Measurements from ENCODE around the gene DPPA4.
"Not testable (repeated sequence)": the region's sequence is repeated elsewhere in the genome, so short reads cannot be mapped to it uniquely, and the experiment has no call there.

DPPA4 gene

DNA sequence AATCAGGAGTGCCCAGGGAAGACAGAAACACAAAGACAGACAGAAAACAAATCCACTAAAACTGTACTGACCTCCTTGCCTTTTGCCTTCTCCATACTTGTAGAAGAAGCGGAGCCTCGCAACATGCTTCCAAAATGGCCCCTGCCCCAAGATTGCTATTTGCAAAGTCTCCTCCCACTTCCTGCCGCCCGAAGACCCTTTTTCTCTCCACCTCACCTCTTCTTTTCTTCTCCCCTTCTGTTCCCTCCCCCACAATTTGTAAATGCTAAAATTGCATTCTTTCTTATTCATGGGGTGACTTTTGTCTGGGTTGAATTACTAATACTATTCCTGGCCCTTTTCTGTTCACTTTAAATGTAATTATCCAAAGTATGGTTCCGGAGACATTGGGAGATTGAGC is at the start of gene DPPA4:
TSS of gene DPPA4 (minus strand) at position 154 of the 400 bp plus-strand sequence. CDS start at position 125, 29 bp downstream.
- no peak for DNase-seq

- no peak for DNase-seq
Observed at GRCh38 chr3:109385442-109386318, 48.3 kb upstream of the DPPA4 start.

DNA sequence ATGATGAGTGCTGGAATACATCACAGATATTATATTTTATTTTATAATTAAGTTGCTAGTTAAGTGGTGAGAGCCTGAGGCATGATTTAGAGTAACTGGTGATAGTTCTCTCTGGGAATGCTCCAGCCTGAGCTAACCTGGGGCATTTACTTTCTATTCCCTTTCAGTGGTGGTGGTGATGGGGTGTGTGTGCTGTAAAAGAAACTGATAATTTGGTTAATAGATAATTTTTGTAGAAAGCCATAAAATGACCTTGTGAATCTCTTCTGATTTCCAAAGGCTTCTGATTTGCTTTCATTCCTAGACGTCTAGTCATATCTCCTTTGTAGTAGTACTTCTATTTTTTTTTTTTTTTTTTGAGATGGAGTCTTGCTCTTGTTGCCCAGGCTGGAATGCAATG is 46.8 kb upstream of the DPPA4 start:
- no peak for DNase-seq

DNA sequence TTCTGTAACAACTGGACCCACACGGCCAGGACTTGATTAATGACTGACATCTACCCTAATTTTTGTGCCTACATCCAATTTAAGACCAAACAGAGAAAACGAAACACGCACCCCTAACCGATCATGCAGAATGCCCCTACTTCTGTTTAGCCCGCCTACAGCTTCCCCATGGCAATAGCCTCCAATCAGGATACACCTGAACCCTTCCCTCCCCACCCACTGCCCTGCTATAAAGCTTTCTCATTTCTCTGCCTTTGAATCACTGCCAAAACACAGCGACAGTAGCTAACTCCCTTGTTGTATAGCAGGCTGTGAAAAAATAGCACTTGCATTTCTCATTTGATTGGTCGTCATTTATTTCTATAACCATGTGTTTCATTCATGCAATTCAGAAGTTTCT is 45.2 kb upstream of the DPPA4 start:
- DNase-seq, result no peak

DNA sequence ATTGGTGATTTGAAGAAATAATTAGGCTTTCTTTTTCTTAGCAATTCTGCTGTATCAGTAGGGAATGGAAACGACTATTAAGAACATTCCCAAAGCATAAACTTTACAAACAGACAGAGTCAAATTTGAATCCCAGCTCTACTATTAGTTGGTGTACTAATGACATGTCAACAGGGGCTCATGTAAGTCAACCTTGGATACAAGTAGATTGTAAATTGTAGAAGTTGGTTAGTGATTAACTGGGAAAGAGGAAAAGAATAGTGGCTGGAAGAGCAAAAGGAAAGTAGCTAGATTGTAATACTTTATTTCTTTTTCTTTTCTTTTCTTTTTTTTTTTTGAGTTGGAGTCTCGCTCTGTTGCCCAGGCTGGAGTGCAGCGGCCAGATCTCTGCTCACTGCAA is 38.6 kb upstream of the DPPA4 start:
- no peak for DNase-seq

GRCh38 chr3:109374434-109374833 is 37.1 kb upstream of the DPPA4 start:
- DNase-seq, result not testable (repeated sequence)

GRCh38 chr3:109373933-109374332 is 36.6 kb upstream of the DPPA4 start:
- no peak for DNase-seq

GRCh38 chr3:109372639-109373038 is 35.3 kb upstream of the DPPA4 start:
- DNase-seq, result peak in 1 of 2 experiments; percentile 29

- peak in 1 of 2 experiments; percentile 43 for DNase-seq
Observed at GRCh38 chr3:109369510-109369909, 32.2 kb upstream of the DPPA4 start.

- no peak for DNase-seq
Observed at GRCh38 chr3:109364088-109364487, 26.7 kb upstream of the DPPA4 start.

DNA sequence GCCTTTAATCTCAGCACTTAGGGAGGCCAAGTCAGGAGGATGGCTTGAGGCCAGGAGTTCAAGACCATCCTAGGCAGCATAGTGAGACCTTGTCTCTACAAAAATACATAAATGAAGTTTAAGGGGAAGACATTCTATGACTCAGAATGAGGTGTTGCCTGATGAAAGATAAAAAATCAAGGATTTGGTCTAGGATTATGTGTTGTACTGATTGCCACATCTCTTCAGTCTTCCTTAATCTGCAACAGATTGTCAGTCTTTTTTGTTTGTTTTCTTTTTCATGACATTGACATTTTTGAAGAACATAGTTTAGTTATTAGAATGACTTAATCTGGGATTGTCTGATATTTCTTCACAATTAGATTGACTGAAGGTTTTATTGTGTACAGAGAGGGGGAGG is 26.3 kb upstream of the DPPA4 start:
- DNase-seq, result no peak

GRCh38 chr3:109362823-109363222 is 25.5 kb upstream of the DPPA4 start:
- DNase-seq, result no peak

- DNase-seq, result not testable (repeated sequence)
Observed at GRCh38 chr3:109358809-109359208, 21.5 kb upstream of the DPPA4 start.

GRCh38 chr3:109356442-109357155 is 19.3 kb upstream of the DPPA4 start:
- DNase-seq, result no peak

- DNase-seq, result no peak
Observed at GRCh38 chr3:109355625-109356441, 18.5 kb upstream of the DPPA4 start.

DNA sequence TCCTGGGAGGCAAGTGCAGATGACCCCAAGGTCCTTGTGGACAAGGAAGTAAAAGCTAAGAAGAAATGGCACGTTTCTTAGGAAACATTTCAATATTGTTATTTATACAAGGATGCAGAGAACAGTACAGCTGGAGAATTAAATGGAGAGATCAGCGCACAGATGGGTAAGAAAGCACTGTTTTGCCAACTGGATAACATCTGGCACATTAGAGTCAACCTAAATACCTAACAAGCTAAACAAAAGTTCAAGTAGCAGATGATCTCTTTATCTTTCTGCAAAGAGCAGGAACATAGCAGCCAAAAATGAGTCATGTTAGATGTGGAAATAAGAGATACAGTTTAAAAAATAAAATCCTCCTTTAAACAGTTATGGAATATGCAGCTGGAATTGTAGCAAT is 15.7 kb upstream of the DPPA4 start:
- DNase-seq, result peak; percentile 44 to 84

DNA sequence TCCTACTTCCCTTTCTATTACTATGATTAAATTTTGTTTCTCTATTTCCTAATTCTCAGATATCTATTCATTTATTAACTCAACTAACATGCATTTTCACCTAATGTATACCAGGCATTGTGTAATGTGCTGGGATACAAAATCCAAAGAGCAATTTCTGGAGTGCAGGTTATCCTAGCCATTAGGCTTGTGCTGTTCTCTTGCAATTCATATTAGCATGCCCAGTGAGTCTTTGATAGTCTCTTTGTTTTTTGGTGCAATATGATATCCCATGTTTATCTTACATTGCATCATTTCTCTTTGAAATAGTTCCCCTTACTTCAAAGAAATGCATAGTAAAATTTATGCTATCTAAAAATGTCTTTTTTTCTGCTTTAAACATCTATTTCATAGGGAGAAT is 13.9 kb upstream of the DPPA4 start:
- DNase-seq, result no peak

GRCh38 chr3:109346770-109347295 is 9.5 kb upstream of the DPPA4 start:
- no peak for DNase-seq

DNA sequence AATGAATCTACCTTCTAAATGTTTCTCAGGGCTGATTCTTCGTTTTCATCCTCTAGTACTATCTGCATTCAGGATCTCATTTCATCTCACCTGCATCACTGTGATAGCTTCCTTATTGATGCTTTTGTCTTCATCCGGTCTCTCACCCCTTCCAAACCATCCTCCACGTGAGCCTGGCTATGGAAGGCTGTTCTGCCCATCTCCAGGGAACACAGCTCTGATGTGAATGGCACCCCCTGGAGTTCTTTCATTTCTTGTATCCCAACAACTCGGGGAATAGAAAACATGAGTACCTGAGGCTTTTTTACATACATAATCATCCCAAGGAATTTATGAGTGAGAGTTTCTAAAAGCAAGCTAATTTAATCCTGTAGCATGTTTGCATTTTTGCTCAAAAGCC is 8.8 kb upstream of the DPPA4 start:
- DNase-seq, result no peak

DNA sequence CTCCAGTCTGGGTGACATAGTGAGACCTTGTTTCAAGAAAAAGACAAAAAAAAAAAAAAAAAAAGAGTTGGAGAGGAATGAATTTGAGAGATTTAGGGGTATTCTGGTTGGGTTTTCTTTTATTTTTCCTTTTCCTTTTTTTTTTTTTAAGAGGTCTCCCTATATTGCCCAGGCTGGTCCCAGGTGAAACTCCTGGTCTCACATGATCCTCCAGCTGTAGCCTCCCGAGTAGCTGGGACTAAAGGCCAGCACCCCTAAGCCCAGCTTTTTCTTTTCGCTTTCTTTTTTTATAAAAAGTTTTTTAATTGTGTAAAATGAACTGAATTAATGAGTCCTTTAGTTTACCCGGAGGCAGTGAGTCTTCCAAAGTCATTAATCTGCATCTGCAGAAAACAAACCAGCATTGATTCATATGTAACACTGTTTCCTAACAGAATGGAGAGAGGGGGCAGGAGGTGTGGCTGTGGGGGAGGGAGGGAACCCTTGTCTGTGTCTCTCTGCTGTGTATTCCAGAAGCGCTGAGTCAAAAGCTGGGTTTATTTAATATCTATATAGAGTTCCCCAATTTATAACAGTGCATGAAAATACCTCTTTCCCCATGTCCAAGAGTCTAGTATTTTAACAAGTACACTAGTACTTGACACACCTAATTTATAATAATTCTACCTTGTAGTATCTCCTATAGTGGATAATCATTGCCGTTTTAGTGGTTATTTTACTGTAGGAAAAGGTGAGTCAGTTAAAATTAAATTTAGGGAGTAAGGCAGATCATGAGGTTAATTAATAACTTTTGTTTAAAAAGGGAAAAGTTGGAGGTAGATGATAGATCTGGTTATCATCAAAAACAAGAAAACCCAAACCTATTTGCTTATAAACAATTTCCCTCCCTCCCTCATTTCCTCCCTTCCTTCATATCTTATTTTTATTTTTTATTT is 2.6 kb upstream of the DPPA4 start:
- DNase-seq, result no peak

DNA sequence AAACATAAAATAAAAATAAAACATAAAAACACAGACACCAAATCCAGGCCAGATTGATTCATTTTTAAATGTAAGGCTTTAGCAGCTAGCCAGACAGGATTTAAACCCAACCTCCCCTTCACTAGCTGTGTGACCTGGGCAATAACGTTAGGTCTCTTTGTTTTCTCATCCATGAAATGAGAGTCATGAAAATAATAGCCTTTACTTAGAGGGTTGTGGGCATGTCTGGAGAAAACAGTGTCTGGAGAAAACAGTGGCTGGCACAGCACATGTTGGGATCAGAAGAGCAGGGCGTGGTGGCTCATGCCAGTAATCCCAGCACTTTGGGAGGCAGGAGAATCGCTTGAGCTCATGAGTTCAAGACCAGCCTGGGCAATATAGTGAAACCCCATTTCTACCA is 1.9 kb upstream of the DPPA4 start:
- no peak for DNase-seq

DNA sequence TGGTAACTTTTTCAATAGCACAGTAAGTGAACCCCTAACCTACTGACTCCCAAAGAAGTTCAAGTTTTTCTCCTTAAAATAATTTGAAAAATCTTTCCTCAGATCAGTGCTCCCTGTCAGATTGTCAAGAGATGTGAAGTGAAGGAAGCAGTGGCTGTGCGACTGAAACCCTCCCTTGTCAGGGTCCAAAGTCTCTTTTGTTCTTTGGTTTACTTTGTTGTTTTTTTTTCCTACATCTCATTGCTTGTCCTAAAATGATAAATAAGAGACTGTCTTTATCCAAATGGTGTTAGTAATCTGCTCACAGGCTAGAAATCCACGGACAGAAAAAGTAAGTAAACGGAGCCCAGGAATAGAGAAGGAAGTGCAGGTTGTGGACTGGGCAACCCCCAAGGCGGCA is 976 bp upstream of the DPPA4 start:
- no peak for DNase-seq

Data from NCI-H524 (cell line).